Psoas muscle (tissue), 8 donors: ENCODE results near the gene HMCN2. TPM values are rescaled to one million over a fixed set of nuclear protein-coding genes. Genes with fewer than 3 reads are reported as not detected.

Experiments
- ATAC-seq, 4 donors: fragments of 200-7000 bp; cut with Tn5 transposase; one replicate each; pipeline ENCODE4 v1.9.1; 2020; ENCODE audit warnings: moderate library complexity in 3 of 4, mild to moderate bottlenecking in 2 of 4
- DNase-seq, 2 donors: peaks; one replicate each; pipeline ENCODE4 v3.0.0-alpha.2; 2020
- H3K27ac ChIP-seq: fragments of 200-600 bp; one replicate; pipeline ENCODE4 v1.8.0; 2022
- H3K27me3 ChIP-seq, 3 donors: fragments of 200-600 bp in 1 of 3; one replicate each; pipeline versions ENCODE4 v1.6.1 to v1.8.0; 2013 to 2022; ENCODE audit warnings: low read length in 2 of 3, mild to moderate bottlenecking in 2 of 3, moderate library complexity in 1 of 3; ENCODE audit not compliant: insufficient read depth in 3 of 3
- H3K36me3 ChIP-seq, 2 donors: fragments of 200-600 bp in 1 of 2; one replicate each; pipeline versions ENCODE4 v1.6.1 to v1.8.0; 2013 to 2022; ENCODE audit warnings: low read depth in 1 of 2, mild to moderate bottlenecking in 1 of 2, moderate library complexity in 1 of 2; ENCODE audit not compliant: insufficient read depth in 1 of 2
- H3K4me1 ChIP-seq: fragments of 200-600 bp; one replicate; pipeline ENCODE4 v1.8.0; 2022
- H3K4me3 ChIP-seq: fragments of 200-600 bp; one replicate; pipeline ENCODE4 v1.8.0; 2022; ENCODE audit warnings: mild to moderate bottlenecking
- H3K9me3 ChIP-seq: fragments of 200-600 bp; one replicate; pipeline ENCODE4 v1.8.0; 2022
- WGBS, 3 donors: extraction: QIAGEN DNeasy Blood & Tissue Kit; methylation state at CpG; one replicate each; pipeline versions ENCODE4 v1.1.6 to v1.1.7; 2013; 5-methylcytosine and 5-hydroxymethylcytosine counted together
- intact Hi-C, 2 donors: fragments of 100-400 bp; cut with DNase I; formaldehyde crosslinking; loops; one replicate each; pipeline versions ENCODE4 v1.11.0 to v1.14.2; 2022
- polyA plus RNA-seq, 3 donors: library from polyadenylated mRNA; stranded (reverse); fragments of 200-250 nt; gene quantifications; one replicate each; pipeline ENCODE4 v1.2.3, GENCODE V29; 2013
- total RNA-seq, 4 donors: library from RNA; stranded (reverse); fragmentation: NEBNext Ultra II Directional in 2 of 4; extraction: Animal tissue kit (Norgen Biotek cat#: 25700) in 2 of 4; gene quantifications; one replicate each; pipeline versions ENCODE4 v1.2.1 to v1.2.4, GENCODE V29; 2021 to 2023
- TF ChIP-seq, protein P1 (sequence below): fragments of 200-600 bp; IDR thresholded peaks from one replicate; pipeline ENCODE4 v1.8.0; 2022; ENCODE audit warnings: antibody characterized with exemption
- donor health status: healthy with polysubstance abuse.
- donor health status: DM: no; HTN: no; CAD: no; lungs with moderate emphysema.
- donor health status: Bipolar disorder and iron deficiency.
- donor health status: healthy.
- donor health status: DM: yes; HTN: yes; CAD: no.
- donor health status: DM: no; HTN: no; CAD: no.
- donor health status: DM: no; HTN: no; CAD: no.
- donor health status: DM: yes; HTN: yes; CAD: no.

The HMCN2 gene
- total and polyA plus RNA-seq, 7 donors, result 3.6 to 13.2 (median 6.7) TPM

GRCh38 chr9:130480673-130481072, 215.1 kb downstream of the HMCN2 start:
- Histone ChIP-seq H3K27me3 (no peaks in the 10 kb centered on the region), H3K9me3 (no peaks in the 10 kb centered on the region), H3K4me1 (no peaks in the 10 kb centered on the region), H3K4me3 (no peak overlapping the region), H3K36me3 (peaks cover 0 to 2% of the 10 kb centered on the region in 2 donors), H3K27ac (no peak overlapping the region)
- DNase-seq (no peak), ATAC-seq (peak in 1 of 4 donors; percentile 28)
- TF ChIP-seq, protein P1, sequence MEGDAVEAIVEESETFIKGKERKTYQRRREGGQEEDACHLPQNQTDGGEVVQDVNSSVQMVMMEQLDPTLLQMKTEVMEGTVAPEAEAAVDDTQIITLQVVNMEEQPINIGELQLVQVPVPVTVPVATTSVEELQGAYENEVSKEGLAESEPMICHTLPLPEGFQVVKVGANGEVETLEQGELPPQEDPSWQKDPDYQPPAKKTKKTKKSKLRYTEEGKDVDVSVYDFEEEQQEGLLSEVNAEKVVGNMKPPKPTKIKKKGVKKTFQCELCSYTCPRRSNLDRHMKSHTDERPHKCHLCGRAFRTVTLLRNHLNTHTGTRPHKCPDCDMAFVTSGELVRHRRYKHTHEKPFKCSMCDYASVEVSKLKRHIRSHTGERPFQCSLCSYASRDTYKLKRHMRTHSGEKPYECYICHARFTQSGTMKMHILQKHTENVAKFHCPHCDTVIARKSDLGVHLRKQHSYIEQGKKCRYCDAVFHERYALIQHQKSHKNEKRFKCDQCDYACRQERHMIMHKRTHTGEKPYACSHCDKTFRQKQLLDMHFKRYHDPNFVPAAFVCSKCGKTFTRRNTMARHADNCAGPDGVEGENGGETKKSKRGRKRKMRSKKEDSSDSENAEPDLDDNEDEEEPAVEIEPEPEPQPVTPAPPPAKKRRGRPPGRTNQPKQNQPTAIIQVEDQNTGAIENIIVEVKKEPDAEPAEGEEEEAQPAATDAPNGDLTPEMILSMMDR, result no peak
- intact Hi-C loops, result no loop called here
- 47 to 68% (median 62%) methylated on average over 16 of the region's 16 CpGs for WGBS, 3 donors

GRCh38 chr9:130482463-130482862, 216.9 kb downstream of the HMCN2 start:
- TF ChIP-seq, protein P1, result no peak
- no peak overlapping the region for H3K4me3 ChIP-seq
- DNase-seq (no peak), ATAC-seq (no peak)
- no peak overlapping the region for H3K27ac ChIP-seq
- no peaks in the 10 kb centered on the region for H3K9me3 ChIP-seq
- intact Hi-C loops, result no loop called here
- H3K36me3 ChIP-seq, result no peaks in the 10 kb centered on the region
- WGBS, 3 donors, result 68 to 75% (median 73%) methylated on average over 5 of the region's 5 CpGs
- no peaks in the 10 kb centered on the region for H3K4me1 ChIP-seq
- no peaks in the 10 kb centered on the region for H3K27me3 ChIP-seq

DNA sequence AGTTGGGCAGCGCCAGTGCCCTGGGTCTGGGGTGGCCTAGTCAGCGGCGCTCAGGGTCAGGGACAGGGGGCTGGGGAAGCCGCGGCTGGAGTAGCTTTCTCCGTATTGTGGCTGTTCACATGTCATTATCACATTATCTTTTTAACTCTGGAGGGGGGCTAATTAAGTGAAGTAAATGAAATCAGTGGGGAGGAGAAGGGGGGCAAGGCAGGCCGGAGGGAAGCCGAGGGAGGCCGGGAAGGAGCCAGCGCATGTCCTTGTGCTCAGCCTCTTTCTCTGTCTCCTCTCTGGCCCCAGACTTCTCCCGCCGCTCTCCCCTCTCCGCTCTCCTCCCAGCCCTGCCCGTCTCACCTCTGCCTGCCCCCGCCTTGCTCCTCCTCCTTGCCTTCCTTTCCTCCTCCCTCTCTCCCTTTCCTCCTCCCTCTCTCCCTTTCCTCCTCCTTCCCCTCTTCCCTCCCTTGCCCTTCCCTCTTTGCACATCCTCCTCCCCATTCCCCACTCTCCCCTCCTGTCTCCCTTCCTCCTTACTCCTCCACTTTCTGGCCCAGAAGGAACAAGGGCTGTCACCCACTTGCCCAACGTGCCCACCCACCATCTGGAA, 217.9 kb downstream of the HMCN2 start:
- TF ChIP-seq, protein P1, result no peak
- no peak for DNase-seq
- no peaks in the 10 kb centered on the region for H3K27me3 ChIP-seq
- no peaks in the 10 kb centered on the region for H3K36me3 ChIP-seq
- intact Hi-C loops, result no loop called here
- WGBS, 3 donors, result 71 to 77% (median 76%) methylated on average over 12 to 16 of the region's 16 CpGs
- H3K4me3 ChIP-seq, result no peak overlapping the region
- no peak overlapping the region for H3K27ac ChIP-seq
- ATAC-seq, result no peak
- H3K9me3 ChIP-seq, result no peaks in the 10 kb centered on the region
- no peaks in the 10 kb centered on the region for H3K4me1 ChIP-seq

Other genes with a start within 250 kb of the HMCN2 start
- gene FNBP1, start 222.6 kb upstream of the HMCN2 start, total RNA-seq, result 10 to 100 TPM; 23.7 to 30.1 (median 27.5) TPM
- gene FNBP1, start 222.6 kb upstream of the HMCN2 start, polyA plus RNA-seq, result 10 to 100 TPM in 2 of 3 donors, 1 to 10 TPM in 1; 4.6 to 30.5 (median 10.1) TPM
- 10 to 100 TPM; 18.2 to 25.9 (median 22.8) TPM for gene GPR107, start 211.9 kb upstream of the HMCN2 start, total RNA-seq
- 10 to 100 TPM in 2 of 3 donors, 1 to 10 TPM in 1; 8.9 to 28.1 (median 14.9) TPM for gene GPR107, start 211.9 kb upstream of the HMCN2 start, polyA plus RNA-seq
- 1 to 10 TPM; 2.9 to 7.5 (median 3.8) TPM for gene NCS1, start 93.4 kb upstream of the HMCN2 start, total RNA-seq
- gene NCS1, start 93.4 kb upstream of the HMCN2 start, polyA plus RNA-seq, result 1 to 10 TPM; 3.6 to 5.0 (median 3.8) TPM
- gene ASS1, start 179.2 kb downstream of the HMCN2 start, total RNA-seq, result 10 to 100 TPM; 36.5 to 74.4 (median 67.9) TPM
- 10 to 100 TPM; 31.0 to 71.5 (median 37.0) TPM for gene ASS1, start 179.2 kb downstream of the HMCN2 start, polyA plus RNA-seq